Neutrophil (primary cell): ENCODE data around the gene AKT3.

Source experiments
- H3K27ac ChIP-seq: fragments of 200-600 bp; sonication (generic); 2 replicates; pipeline ENCODE4 v1.5.1; 2016; ENCODE audit warnings: mild to moderate bottlenecking, moderate library complexity
- H3K27me3 ChIP-seq: fragments of 200-600 bp; sonication (generic); 2 replicates; pipeline ENCODE4 v1.6.0; 2016; ENCODE audit warnings: mild to moderate bottlenecking
- H3K36me3 ChIP-seq: fragments of 200-600 bp; sonication (generic); 2 replicates; pipeline ENCODE4 v1.5.1; 2017
- H3K4me1 ChIP-seq, 2 experiments: fragments of 200-600 bp in 1 of 2; sonication (generic) in 1 of 2; 1 replicate in 1 of 2; 2 replicates in 1 of 2; pipeline versions ENCODE4 v1.5.1 to v1.6.1; 2013 to 2016; ENCODE audit warnings: low read depth in 1 of 2, low read length in 1 of 2, mild to moderate bottlenecking in 1 of 2, moderate library complexity in 1 of 2; ENCODE audit not compliant: control insufficient read depth in 1 of 2, insufficient read depth in 1 of 2
- H3K4me3 ChIP-seq, 2 experiments: fragments of 200-600 bp in 1 of 2; sonication (generic) in 1 of 2; 1 replicate in 1 of 2; 2 replicates in 1 of 2; pipeline ENCODE4 v1.5.1; 2013 to 2016; ENCODE audit warnings: low read depth in 1 of 2, low read length in 1 of 2, mild to moderate bottlenecking in 1 of 2, moderate library complexity in 1 of 2
- H3K9me3 ChIP-seq: fragments of 200-600 bp; sonication (generic); 2 replicates; pipeline ENCODE4 v1.5.1; 2016
- TF ChIP-seq, protein P1 (sequence below): fragments of 200-600 bp; sonication (generic); IDR thresholded peaks from 2 replicates; pipeline ENCODE4 v1.5.1; 2016; ENCODE audit warnings: antibody characterized with exemption

The AKT3 gene

DNA sequence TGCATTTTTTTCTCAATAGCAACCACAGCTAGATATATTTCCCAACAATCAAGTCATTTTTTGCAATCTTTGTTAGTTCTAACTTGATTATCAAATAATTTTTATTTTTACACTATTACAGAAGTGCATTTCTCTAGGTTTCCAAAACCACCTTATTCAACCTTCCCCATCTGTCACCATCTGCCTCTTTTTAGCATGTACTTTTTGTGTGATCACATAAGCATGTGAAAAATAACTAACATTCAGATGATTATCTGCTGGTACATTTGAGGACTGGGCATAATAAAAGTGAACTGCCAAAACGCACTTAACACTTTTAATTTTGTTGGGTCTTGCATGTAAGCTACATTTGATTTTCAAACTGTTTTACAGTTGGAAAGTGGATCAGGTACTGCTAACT lies 291.5 kb downstream of the AKT3 start:
- Histone ChIP-seq H3K4me3 (no peak overlapping the region), H3K27ac (no peak overlapping the region), H3K36me3 (no peaks in the 10 kb centered on the region), H3K4me1 (no peaks in the 10 kb centered on the region), H3K27me3 (no peaks in the 10 kb centered on the region), H3K9me3 (no peaks in the 10 kb centered on the region)
- TF ChIP-seq, protein P1, sequence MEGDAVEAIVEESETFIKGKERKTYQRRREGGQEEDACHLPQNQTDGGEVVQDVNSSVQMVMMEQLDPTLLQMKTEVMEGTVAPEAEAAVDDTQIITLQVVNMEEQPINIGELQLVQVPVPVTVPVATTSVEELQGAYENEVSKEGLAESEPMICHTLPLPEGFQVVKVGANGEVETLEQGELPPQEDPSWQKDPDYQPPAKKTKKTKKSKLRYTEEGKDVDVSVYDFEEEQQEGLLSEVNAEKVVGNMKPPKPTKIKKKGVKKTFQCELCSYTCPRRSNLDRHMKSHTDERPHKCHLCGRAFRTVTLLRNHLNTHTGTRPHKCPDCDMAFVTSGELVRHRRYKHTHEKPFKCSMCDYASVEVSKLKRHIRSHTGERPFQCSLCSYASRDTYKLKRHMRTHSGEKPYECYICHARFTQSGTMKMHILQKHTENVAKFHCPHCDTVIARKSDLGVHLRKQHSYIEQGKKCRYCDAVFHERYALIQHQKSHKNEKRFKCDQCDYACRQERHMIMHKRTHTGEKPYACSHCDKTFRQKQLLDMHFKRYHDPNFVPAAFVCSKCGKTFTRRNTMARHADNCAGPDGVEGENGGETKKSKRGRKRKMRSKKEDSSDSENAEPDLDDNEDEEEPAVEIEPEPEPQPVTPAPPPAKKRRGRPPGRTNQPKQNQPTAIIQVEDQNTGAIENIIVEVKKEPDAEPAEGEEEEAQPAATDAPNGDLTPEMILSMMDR: no peak

DNA sequence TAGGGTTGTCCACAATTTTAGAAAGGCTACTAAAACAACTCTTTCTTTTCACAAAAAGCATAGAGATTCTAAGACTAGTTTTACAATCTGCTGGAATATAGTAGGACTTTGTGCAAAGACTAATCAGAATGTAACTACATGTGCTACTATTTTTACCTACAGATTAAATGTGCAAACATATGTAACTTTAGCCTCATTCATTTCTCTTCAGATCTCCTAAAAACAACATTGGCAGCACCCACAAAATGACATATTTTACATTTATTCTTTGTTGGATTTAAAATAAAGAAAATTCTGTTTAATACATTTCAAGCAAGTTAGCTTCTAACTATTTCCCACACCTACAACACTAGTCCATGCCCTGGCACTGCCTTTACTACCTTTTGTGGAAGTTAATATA lies 292.2 kb downstream of the AKT3 start:
- H3K36me3 ChIP-seq: no peaks in the 10 kb centered on the region
- H3K4me1 ChIP-seq: no peaks in the 10 kb centered on the region
- H3K4me3 ChIP-seq: no peak overlapping the region
- TF ChIP-seq, protein P1: no peak
- H3K27me3 ChIP-seq: no peaks in the 10 kb centered on the region
- no peak overlapping the region for H3K27ac ChIP-seq
- no peaks in the 10 kb centered on the region for H3K9me3 ChIP-seq

DNA sequence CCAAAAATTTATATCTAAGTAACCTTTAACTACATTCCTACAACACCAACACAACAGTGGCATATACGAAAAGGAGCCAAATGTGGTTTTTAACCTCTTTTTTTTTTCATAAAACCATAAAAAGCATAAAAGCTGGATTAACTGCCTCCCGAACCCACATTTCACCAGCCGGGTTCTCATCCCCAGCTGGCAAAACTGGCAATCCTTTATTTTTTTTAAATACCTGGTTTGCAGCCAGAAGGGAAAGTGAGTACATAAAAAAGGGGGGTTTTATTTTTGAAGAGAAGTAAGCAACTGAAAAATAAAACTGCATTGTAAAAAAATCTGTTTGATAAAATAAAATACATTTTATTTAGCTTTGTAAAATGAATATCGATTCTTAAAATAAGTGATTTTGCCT lies 295.4 kb downstream of the AKT3 start:
- no peak overlapping the region for H3K27ac ChIP-seq
- H3K36me3 ChIP-seq: no peaks in the 10 kb centered on the region
- H3K9me3 ChIP-seq: no peaks in the 10 kb centered on the region
- no peaks in the 10 kb centered on the region for H3K4me1 ChIP-seq
- TF ChIP-seq, protein P1: no peak
- H3K4me3 ChIP-seq: no peak overlapping the region
- no peaks in the 10 kb centered on the region for H3K27me3 ChIP-seq

DNA sequence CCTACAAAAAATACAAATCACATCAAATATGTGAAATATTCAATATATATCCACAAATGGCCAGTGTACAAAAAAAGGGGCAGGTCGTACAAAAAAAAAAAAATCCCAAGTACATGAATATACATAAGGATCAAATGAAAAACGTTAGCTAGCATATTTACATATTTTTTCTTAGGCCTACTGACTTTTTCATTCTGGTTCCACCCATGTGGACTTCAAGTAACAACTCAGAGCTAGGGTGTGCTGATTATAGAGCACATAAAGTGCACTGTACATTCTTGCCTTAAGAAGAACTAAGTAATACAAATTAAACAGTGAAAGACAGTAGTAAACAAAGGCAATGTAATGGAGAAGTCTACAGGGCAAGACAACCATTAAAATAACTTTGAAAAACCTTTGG lies 297.0 kb downstream of the AKT3 start:
- H3K27ac ChIP-seq: no peak overlapping the region
- TF ChIP-seq, protein P1: no peak
- no peaks in the 10 kb centered on the region for H3K36me3 ChIP-seq
- no peaks in the 10 kb centered on the region for H3K4me1 ChIP-seq
- no peaks in the 10 kb centered on the region for H3K9me3 ChIP-seq
- H3K4me3 ChIP-seq: no peak overlapping the region
- no peaks in the 10 kb centered on the region for H3K27me3 ChIP-seq

DNA sequence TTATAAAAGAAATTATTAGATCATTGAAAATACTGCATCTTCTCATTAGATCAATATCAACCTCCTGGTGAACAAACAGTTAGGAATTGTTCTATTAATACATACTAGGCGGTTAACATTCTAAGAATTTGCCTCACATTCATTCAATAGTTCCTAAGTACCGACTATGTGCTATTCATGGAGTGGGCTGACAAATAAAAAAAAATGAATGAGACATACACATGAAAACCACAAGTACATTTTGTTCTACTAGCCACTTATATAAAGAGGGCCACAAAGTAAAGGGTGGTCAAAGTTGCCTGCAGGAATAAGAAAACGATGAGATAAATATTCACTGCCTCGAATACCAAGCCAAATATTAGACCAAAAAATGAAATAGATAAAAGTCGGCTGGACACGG lies 299.8 kb downstream of the AKT3 start:
- H3K4me1 ChIP-seq: no peaks in the 10 kb centered on the region
- TF ChIP-seq, protein P1: no peak
- H3K27ac ChIP-seq: no peak overlapping the region
- no peaks in the 10 kb centered on the region for H3K27me3 ChIP-seq
- no peak overlapping the region for H3K4me3 ChIP-seq
- H3K36me3 ChIP-seq: no peaks in the 10 kb centered on the region
- H3K9me3 ChIP-seq: no peaks in the 10 kb centered on the region

DNA sequence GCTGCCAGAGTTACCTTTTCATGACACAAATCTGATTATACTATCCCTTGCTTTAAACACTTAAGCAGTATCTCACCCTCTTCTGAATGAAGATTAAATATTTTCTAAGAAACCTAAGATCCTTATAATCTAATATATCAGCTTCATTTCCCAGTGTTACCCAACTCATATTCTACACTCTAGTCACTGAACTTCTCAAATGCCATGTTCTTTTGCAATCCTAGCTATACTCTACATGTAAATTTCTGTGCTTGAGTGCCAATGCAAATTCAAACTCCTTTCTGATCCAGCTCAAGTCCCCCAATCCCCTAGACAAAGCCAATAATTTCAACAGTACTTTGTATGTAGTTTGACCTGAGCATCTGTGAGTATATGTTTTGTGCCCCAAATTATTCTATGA lies 300.3 kb downstream of the AKT3 start:
- H3K27ac ChIP-seq: no peak overlapping the region
- H3K27me3 ChIP-seq: no peaks in the 10 kb centered on the region
- H3K4me1 ChIP-seq: no peaks in the 10 kb centered on the region
- H3K36me3 ChIP-seq: no peaks in the 10 kb centered on the region
- no peaks in the 10 kb centered on the region for H3K9me3 ChIP-seq
- TF ChIP-seq, protein P1: no peak
- H3K4me3 ChIP-seq: no peak overlapping the region
